Anterior cingulate cortex (tissue), 58 donors: ENCODE results near the gene SPATS2.
A peak's percentile ranks its signal among the peaks of the same experiment; 100 is the strongest.
"Not testable (repeated sequence)": the region's sequence is repeated elsewhere in the genome, so short reads cannot be mapped to it uniquely, and the experiment has no call there.

Experiments
- DNase-seq, 58 donors: peaks; one replicate each; lab custom pipeline; 2025; lab: John Stamatoyannopoulos, UW

Gene SPATS2

DNA sequence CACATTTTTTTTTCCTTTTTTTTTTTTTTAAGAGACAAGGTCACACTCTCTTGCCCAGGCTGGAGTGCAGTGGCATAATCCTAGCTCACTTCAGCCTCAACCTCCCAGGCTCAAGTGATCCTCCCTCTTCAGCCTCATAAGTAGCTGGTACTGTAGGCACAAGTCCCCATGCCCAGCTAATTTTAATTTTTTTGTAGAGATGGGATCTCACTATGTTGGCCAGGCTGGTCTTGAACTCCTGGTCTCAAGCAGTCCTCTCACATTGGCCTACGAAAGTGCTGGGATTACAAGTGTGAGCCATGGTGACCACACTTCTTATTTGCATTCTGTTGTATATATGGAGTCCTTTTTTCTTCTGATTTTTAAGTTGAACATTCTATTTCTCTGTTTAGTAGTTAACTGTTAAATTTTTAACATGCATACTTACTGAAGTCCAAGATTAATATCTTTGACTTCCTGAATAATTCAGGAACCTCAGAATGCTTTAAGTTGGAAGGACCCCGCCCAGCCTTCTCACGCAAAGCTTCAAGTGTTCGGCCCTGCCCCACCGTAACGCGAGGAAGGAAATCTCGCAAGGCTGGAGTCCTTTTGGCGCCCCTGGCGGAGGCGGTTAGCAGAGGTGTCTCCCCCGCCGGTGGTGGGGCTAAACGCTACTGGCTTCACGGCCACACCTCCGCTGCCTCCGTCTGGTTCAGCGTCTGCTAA, 21.6 kb downstream of the SPATS2 start:
- no peak for DNase-seq

DNA sequence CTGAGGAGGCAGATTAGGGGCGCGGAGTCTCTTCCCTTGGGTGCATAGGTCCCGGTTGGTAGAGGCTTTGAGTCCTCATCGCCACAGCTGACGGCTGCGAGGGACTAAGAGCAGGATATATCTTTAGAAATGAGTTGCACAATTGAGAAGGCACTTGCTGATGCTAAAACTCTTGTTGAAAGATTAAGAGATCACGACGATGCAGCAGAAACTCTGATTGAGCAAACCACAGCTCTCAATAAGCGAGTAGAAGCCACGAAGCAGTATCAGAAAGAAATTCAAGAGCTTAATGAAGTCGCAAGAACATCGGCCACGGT, 22.1 kb downstream of the SPATS2 start:
- no peak for DNase-seq

GRCh38 chr12:49397000-49397399, 29.7 kb downstream of the SPATS2 start:
- no peak for DNase-seq

DNA sequence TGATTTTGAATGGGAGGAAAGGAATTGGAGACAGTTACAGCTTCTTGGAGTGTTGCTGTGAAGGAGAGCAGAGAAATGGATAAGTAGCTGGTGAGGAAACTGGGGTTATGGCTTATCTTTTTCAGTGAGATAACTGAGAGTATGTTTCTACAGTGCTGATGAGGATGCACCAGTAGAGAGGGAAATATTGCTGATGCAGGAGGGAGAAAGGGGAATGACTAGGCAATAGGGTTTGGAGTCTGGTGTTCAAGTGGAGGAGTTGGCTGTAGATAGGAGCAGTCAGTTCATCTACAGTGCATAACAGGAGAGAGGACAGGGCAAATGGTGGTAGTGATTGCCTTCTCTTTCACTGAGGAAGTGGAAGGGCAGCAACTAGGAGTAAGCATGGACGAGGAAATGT, 33.0 kb downstream of the SPATS2 start:
- no peak for DNase-seq

- DNase-seq = no peak
Measured at GRCh38 chr12:49403971-49404450, 36.7 kb downstream of the SPATS2 start.

GRCh38 chr12:49404956-49405355, 37.7 kb downstream of the SPATS2 start:
- DNase-seq = no peak

DNA sequence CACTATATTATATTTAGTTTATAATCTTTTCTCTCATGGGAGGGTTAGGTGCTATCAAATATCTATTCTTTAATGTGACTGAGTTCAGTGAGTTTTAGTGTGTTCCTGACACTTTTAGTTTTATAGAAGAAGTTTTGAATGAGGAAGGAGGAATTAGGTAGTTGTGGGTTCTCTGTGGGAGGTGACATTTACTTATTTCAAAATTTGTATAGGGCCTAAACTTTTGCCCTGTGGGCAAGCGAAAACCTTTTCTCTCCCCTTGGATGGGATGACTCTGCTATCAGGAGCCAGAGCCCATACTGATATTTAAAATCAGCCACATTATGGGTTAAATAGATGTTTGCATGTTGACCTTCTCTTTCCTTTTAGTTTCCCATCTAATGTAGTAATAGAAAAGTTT, 43.6 kb downstream of the SPATS2 start:
- DNase-seq = no peak

DNA sequence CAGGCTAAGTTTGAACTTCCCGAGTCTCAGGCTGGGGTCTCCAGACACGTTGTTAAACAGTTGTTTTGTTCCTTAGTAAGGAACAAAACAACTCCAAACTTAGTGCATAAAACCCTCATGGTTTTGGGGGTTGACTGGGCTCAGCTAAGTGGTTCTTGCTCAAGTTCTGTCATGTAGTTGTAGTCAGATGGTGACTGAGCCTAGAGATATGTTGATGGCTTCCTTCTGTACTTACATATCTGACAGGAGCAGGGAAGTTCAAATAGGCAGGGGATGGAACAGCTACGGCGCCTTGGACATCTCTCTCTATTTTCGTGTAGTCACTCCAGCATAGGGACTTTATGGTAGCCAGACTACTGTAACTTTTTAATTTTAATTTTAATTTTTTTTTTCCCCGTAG, 45.7 kb downstream of the SPATS2 start:
- no peak for DNase-seq

DNA sequence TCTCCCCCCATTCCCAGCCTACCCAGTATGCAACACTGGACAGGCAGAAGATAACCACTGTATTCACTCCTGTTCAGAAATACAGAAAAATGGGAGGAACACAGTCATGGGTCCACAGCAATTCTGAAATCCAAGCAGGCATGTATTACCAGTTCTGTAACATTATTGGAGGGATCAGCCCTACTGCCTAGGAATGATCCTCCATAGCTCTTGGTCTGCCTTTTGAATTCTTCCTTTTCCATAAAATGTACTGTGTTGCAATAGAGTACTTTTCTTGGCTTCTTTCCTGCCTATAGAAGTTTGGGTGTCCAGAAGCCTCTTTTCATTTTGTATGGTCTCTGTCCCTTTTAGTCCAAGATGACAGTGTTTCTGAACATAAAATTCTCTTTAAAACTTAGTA, 46.5 kb downstream of the SPATS2 start:
- no peak for DNase-seq

- DNase-seq = no peak
Measured at GRCh38 chr12:49414364-49414763, 47.1 kb downstream of the SPATS2 start.

- no peak for DNase-seq
Measured at GRCh38 chr12:49415521-49415970, 48.3 kb downstream of the SPATS2 start.

GRCh38 chr12:49416892-49417291, 49.6 kb downstream of the SPATS2 start:
- no peak for DNase-seq

GRCh38 chr12:49417558-49417957, 50.3 kb downstream of the SPATS2 start:
- no peak for DNase-seq

GRCh38 chr12:49420556-49420955, 53.3 kb downstream of the SPATS2 start:
- DNase-seq = no peak

DNA sequence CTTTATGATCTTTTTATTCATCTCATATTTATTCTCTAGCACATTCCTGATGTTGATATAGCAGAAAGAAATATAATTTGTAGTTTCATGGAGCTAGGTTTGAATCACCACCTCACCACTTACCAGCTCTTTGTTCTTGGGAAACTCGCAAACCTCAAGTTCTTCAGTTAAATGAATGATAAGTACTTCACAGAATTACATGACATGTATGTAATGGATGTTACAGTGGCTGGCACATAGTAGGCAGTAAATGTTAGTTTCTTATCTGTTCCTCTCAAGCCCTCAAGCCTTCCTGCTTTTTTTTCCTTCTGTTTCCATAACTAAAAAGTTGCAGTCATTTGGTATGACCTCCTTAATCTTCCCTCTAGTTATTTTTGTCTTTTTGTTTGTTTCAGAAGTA, 54.9 kb downstream of the SPATS2 start:
- no peak for DNase-seq

DNA sequence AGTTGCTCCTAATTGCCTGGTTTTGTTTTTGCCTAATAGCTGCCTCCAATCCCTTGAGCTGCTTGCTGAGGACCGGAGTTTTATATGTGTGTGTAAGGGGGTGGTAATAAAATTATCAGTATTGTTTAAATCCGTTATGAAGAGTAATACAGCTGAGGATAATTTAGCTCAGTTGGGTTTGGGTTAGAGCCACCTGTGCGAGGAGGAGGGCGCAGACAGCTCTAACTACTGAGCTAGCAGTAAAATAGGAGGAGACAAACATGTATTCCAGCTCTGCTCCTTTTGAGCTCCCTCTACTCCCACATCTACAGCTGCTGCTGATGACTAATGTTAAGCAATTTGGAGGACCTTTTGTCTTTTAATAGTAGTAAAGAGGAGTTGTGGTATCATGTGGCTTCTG, 61.5 kb downstream of the SPATS2 start:
- DNase-seq = peak in 17 of 58 donors; percentile 1 to 44 (median 10)

GRCh38 chr12:49432616-49433015, 65.4 kb downstream of the SPATS2 start:
- no peak for DNase-seq

DNA sequence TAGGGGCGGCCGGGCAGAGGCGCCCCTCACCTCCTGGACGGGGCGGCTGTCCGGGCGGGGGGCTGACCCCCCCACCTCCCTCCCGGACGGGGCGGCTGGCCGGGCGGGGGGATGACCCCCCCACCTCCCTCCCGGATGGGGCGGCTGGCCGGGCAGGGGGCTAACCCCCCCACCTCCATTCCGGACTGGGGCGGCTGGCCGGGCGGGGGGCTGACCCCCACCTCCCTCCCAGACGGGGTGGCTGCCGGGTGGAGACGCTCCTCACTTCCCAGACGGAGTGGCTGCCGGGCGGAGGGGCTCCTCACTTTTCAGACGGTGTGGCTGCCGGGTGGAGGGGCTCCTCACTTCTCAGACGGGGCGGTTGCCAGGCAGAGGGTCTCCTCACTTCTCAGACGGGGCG, 69.5 kb downstream of the SPATS2 start:
- not testable (repeated sequence) for DNase-seq

GRCh38 chr12:49439042-49439441, 71.8 kb downstream of the SPATS2 start:
- DNase-seq = no peak

GRCh38 chr12:49440035-49440434, 72.8 kb downstream of the SPATS2 start:
- no peak for DNase-seq

DNA sequence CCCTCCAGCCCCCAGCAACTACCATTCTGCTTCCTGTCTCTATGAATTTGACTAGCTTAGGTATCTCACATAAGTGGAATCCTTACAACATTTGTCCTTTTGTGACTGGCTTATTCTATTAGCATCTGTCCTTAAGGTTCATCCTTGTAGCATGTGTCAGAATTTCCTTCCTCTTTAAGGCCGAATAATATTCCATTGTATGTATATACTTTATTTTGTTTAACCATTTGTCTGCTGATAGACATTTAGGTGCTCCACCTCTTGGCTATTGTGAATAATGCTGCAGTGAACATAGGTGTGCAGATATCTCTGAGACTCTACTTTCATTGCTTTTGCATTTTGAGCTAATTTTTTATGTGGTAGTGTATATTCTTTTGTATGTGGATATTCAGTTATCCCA, 75.7 kb downstream of the SPATS2 start:
- DNase-seq = no peak

DNA sequence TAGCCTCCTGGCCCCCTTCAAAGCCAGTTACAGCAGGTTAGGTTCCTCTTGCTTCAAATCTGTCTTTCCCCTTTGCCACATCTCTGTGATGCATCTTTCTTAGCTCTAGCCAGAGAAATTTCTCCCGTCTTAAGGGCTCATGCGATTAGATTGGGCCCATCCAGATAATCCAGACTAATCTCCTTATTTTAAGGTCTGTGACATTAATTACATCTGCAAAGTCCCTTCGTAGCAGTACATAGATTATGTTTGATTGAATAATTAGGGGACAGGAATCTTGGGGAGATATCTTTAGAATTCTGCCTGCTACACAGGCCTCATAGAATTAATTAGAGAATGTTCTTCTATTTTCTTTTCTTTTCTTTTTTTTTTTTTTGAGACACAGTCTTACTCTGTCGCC, 79.3 kb downstream of the SPATS2 start:
- DNase-seq = no peak

GRCh38 chr12:49448858-49449257, 81.6 kb downstream of the SPATS2 start:
- no peak for DNase-seq
